HepG2 (cell line): ENCODE results near the gene IQCE. TPM values are rescaled to one million over a fixed set of nuclear protein-coding genes. Genes with fewer than 3 reads are reported as not detected.

ENCODE experiments used
- DNMT3B ChIP-seq: conservative IDR thresholded peaks from 2 replicates; pipeline ENCODE4 v1.6.1; 2016; ENCODE audit warnings: missing biosample characterization, control low read depth
- ELF4 ChIP-seq: sonication (generic); formaldehyde crosslinking; IDR thresholded peaks from 2 replicates; pipeline ENCODE4 v1.5.0; 2020; ENCODE audit warnings: missing genetic modification reagents, mild to moderate bottlenecking, moderate library complexity, borderline replicate concordance
- KDM6A ChIP-seq: IDR thresholded peaks from 2 replicates; pipeline ENCODE4 v1.6.1; 2016; ENCODE audit warnings: low read depth
- NR2F6 ChIP-seq, 2 experiments: IDR thresholded peaks; 2 replicates each; pipeline ENCODE4 v1.6.1; 2016; ENCODE audit warnings: antibody characterized with exemption in 1 of 2, mild to moderate bottlenecking in 1 of 2
- PHF8 ChIP-seq: sonication (generic); formaldehyde crosslinking; IDR thresholded peaks from 2 replicates; pipeline ENCODE4 v1.5.0; 2020; ENCODE audit warnings: missing genetic modification reagents
- RFXANK ChIP-seq: IDR thresholded peaks from 2 replicates; pipeline ENCODE4 v1.6.1; 2016
- RFXAP ChIP-seq: sonication (generic); formaldehyde crosslinking; IDR thresholded peaks from 2 replicates; pipeline ENCODE4 v1.4.0; 2020; ENCODE audit warnings: missing genetic modification reagents, borderline replicate concordance
- SALL1 ChIP-seq: sonication (generic); formaldehyde crosslinking; IDR thresholded peaks from 2 replicates; pipeline ENCODE4 v1.8.0; 2022; ENCODE audit warnings: mild to moderate bottlenecking, missing genetic modification reagents
- SMARCE1 ChIP-seq: fragments of 450-650 bp; IDR thresholded peaks from 2 replicates; pipeline ENCODE4 v1.6.1; 2017; ENCODE audit warnings: borderline replicate concordance
- SMYD3 ChIP-seq: sonication (generic); formaldehyde crosslinking; IDR thresholded peaks from 2 replicates; pipeline ENCODE4 v1.8.1; 2023; ENCODE audit warnings: mild to moderate bottlenecking, missing genetic modification reagents
- TARDBP ChIP-seq: sonication (generic); formaldehyde crosslinking; IDR thresholded peaks from 2 replicates; pipeline ENCODE4 v1.8.0; 2022; ENCODE audit warnings: mild to moderate bottlenecking, missing genetic modification reagents
- ZBED4 ChIP-seq: sonication (generic); formaldehyde crosslinking; IDR thresholded peaks from 2 replicates; pipeline ENCODE4 v1.4.0; 2020; ENCODE audit warnings: missing genetic modification reagents, borderline replicate concordance
- ZBTB7B ChIP-seq: sonication (generic); formaldehyde crosslinking; IDR thresholded peaks from 2 replicates; pipeline ENCODE4 v1.4.0; 2020; ENCODE audit warnings: missing genetic modification reagents
- ZNF235 ChIP-seq: sonication (generic); formaldehyde crosslinking; IDR thresholded peaks from 2 replicates; pipeline ENCODE4 v1.8.1; 2023; ENCODE audit warnings: mild to moderate bottlenecking, missing genetic modification reagents, borderline replicate concordance
- ZNF687 ChIP-seq: sonication (generic); formaldehyde crosslinking; IDR thresholded peaks from 2 replicates; pipeline ENCODE4 v1.5.1; 2020; ENCODE audit warnings: mild to moderate bottlenecking, missing genetic modification reagents, moderate library complexity
- ZNF703 ChIP-seq: sonication (generic); formaldehyde crosslinking; IDR thresholded peaks from 2 replicates; pipeline ENCODE4 v1.5.1; 2020; ENCODE audit warnings: missing genetic modification reagents, mild to moderate bottlenecking, moderate library complexity, borderline replicate concordance
- polyA plus RNA-seq, 8 experiments: library from polyadenylated mRNA; depleted of rRNA in 3 of 8; stranded (reverse) in 7 of 8; unstranded in 1 of 8; fragments of >200 nt; fragmentation: Illumina TruSeq in 4 of 8; extraction: Trizol in 4 of 8; gene quantifications; 2 replicates each; pipeline versions ENCODE4 v1.2.1 to v1.2.3, GENCODE V29; 2011 to 2016; ENCODE audit warnings: low read depth in 4 of 8, missing spikeins in 1 of 8, mixed read lengths in 1 of 8; ENCODE audit not compliant: insufficient read depth in 1 of 8
- total RNA-seq, 5 experiments: library from RNA; depleted of rRNA; stranded (reverse); fragments of >200 nt; fragmentation: Illumina TruSeq; extraction: Trizol; gene quantifications; 2 replicates each; pipeline ENCODE4 v1.2.3, GENCODE V29; 2016; ENCODE audit warnings: low read depth in 1 of 5
- TF ChIP-seq, protein P1 (sequence below): sonication (generic); formaldehyde crosslinking; IDR thresholded peaks from 2 replicates; pipeline ENCODE4 v1.8.1; 2023; ENCODE audit warnings: mild to moderate bottlenecking, inconsistent platforms, moderate library complexity, missing genetic modification reagents, borderline replicate concordance
- TF ChIP-seq, protein P2 (sequence below): IDR thresholded peaks from 2 replicates; pipeline ENCODE4 v1.6.1; 2016; ENCODE audit warnings: mild to moderate bottlenecking, missing biosample characterization, missing genetic modification reagents
- TF ChIP-seq, protein P3 (sequence below): sonication (generic); formaldehyde crosslinking; IDR thresholded peaks from 2 replicates; pipeline ENCODE4 v1.5.1; 2020; ENCODE audit warnings: mild to moderate bottlenecking, missing genetic modification reagents, borderline replicate concordance

Gene IQCE
- total and polyA plus RNA-seq, 2 of the 13 experiments (the other 11 are each of a cell fraction or from before 2014, with no cell fraction given) = 1.5 to 2.5 TPM

DNA sequence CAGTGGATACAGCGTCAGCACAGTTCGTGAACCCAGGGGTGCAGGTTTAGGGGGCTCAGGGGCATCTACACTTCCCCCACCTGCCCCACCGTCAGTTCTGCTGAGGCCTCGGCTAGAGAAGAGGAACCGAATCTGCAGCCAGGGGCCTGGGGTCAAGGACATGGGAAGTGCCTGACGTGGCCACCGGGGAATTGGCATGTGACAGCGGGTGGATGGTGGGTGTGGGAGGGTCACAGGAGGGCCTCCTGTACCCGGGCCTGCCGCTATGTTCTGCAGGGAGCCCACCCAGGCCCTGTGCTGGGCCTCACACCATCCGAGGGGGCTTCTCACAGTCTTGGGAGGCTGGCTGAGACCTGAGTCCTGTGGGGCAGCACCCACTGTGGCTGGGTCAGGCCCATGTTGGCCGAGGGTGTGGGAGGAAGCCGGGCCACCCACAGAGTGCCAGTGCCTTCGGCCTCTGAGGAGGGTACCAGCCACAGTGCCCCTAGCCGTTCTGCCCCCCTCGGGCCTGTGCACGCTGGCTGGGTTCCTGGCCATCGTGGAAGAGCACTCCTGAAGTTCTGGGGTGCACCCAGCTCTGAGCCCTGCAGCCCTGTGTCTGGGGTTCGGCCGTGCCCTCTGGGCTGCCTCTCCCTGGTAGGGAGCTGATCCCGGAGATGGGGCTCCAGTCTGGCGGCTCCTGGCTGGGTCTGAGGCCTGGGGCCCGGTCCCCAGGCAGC, 78.9 kb downstream of the IQCE start (continued):
- TF ChIP-seq, protein P1, sequence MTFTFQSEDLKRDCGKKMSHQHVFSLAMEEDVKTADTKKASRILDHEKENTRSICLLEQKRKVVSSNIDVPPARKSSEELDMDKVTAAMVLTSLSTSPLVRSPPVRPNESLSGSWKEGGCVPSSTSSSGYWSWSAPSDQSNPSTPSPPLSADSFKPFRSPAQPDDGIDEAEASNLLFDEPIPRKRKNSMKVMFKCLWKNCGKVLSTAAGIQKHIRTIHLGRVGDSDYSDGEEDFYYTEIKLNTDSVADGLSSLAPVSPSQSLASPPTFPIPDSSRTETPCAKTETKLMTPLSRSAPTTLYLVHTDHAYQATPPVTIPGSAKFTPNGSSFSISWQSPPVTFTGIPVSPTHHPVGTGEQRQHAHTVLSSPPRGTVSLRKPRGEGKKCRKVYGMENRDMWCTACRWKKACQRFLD (CRISPR knock-in tag) = no peak
- TF ChIP-seq SMARCE1 (no peak), NR2F6 (IDR thresholded peaks at IDR 0.05) (peak; percentile 90), NR2F6 (CRISPR knock-in tag; IDR thresholded peaks at IDR 0.05) (peak; percentile 96), RFXAP (CRISPR knock-in tag) (no peak), SALL1 (CRISPR knock-in tag) (peak; percentile 71), ZNF235 (CRISPR knock-in tag) (no peak), SMYD3 (CRISPR knock-in tag) (no peak), ZBED4 (CRISPR knock-in tag) (no peak), PHF8 (CRISPR knock-in tag) (no peak; the same call in 1 of the 2 replicates), ZNF687 (CRISPR knock-in tag) (peak; percentile 80), TARDBP (CRISPR knock-in tag) (peak; percentile 56; the same call in 1 of the 2 replicates), ZNF703 (CRISPR knock-in tag) (no peak; the same call in 1 of the 2 replicates), RFXANK (CRISPR knock-in tag) (no peak), KDM6A (CRISPR knock-in tag) (no peak), ZBTB7B (peak; percentile 74), ELF4 (CRISPR knock-in tag) (no peak), DNMT3B (CRISPR knock-in tag) (no peak)
- TF ChIP-seq, protein P2, sequence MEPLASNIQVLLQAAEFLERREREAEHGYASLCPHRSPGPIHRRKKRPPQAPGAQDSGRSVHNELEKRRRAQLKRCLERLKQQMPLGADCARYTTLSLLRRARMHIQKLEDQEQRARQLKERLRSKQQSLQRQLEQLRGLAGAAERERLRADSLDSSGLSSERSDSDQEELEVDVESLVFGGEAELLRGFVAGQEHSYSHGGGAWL (CRISPR knock-in tag) = no peak
- TF ChIP-seq, protein P3, sequence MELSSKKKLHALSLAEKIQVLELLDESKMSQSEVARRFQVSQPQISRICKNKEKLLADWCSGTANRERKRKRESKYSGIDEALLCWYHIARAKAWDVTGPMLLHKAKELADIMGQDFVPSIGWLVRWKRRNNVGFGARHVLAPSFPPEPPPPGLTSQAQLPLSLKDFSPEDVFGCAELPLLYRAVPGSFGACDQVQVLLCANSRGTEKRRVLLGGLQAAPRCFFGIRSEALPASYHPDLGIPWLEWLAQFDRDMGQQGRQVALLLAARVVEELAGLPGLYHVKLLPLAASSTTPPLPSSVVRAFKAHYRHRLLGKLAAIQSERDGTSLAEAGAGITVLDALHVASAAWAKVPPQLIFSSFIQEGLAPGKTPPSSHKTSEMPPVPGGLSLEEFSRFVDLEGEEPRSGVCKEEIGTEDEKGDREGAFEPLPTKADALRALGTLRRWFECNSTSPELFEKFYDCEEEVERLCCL (CRISPR knock-in tag) = no peak
